Neural cell (in vitro differentiated cells): ENCODE results near the gene GLIS2.

Experiments
- CTCF ChIP-seq: fragments of 450-650 bp; IDR thresholded peaks from 2 replicates; pipeline ENCODE4 v1.5.1; 2014; ENCODE audit warnings: antibody characterized with exemption, mild to moderate bottlenecking, moderate library complexity; ENCODE audit not compliant: poor library complexity, severe bottlenecking
- EP300 ChIP-seq: fragments of 450-650 bp; conservative IDR thresholded peaks from 2 replicates; pipeline ENCODE4 v1.6.1; 2014; ENCODE audit warnings: antibody characterized with exemption, mild to moderate bottlenecking, moderate library complexity; ENCODE audit not compliant: poor library complexity, severe bottlenecking
- EZH2 ChIP-seq: fragments of 200-600, 300-800 bp; shearing (Covaris generic), sonication (generic); IDR thresholded peaks from 2 replicates; pipeline ENCODE4 v1.6.1; 2014; ENCODE audit warnings: antibody characterized with exemption, low read length, borderline replicate concordance, mild to moderate bottlenecking; ENCODE audit not compliant: insufficient read depth, poor library complexity, severe bottlenecking
- MXI1 ChIP-seq: fragments of 450-650 bp; conservative IDR thresholded peaks from 2 replicates; pipeline ENCODE4 v1.6.1; 2014; ENCODE audit warnings: antibody characterized with exemption, mild to moderate bottlenecking; ENCODE audit not compliant: poor library complexity, severe bottlenecking
- POLR2AphosphoS5 ChIP-seq: IDR thresholded peaks from 2 replicates; pipeline ENCODE4 v1.6.1; 2012
- RAD21 ChIP-seq: fragments of 450-650 bp; conservative IDR thresholded peaks from 2 replicates; pipeline ENCODE4 v1.6.1; 2014; ENCODE audit warnings: antibody characterized with exemption, mild to moderate bottlenecking, moderate library complexity
- REST ChIP-seq: IDR thresholded peaks from 2 replicates; pipeline ENCODE4 v1.6.1; 2012; ENCODE audit warnings: borderline replicate concordance
- SMC3 ChIP-seq: fragments of 450-650 bp; conservative IDR thresholded peaks from 2 replicates; pipeline ENCODE4 v1.6.1; 2014; ENCODE audit warnings: antibody characterized with exemption, mild to moderate bottlenecking, moderate library complexity; ENCODE audit not compliant: poor library complexity
- TAF1 ChIP-seq: IDR thresholded peaks from 2 replicates; pipeline ENCODE4 v1.6.1; 2012; ENCODE audit warnings: low read depth

- no peak for TF ChIP-seq RAD21
- TF ChIP-seq CTCF: no peak
- no peak for TF ChIP-seq POLR2AphosphoS5
- no peak for TF ChIP-seq TAF1
- no peak for TF ChIP-seq REST
- no peak for TF ChIP-seq EZH2
- TF ChIP-seq EP300: no peak
- no peak for TF ChIP-seq MXI1
- TF ChIP-seq SMC3: no peak
Measured at GRCh38 chr16:4377573-4378154, 61.8 kb downstream of the GLIS2 start.
